ENCODE results near the gene PDLIM5.

Gene PDLIM5

GRCh38 chr4:94629837-94630236, 178.1 kb downstream of the PDLIM5 start:
- TF ChIP-seq POLR2AphosphoS5 (IDR thresholded peaks at IDR 0.05; ENCODE audit: low read depth, low read length) (no peak), FOXP2 (optimal IDR thresholded peaks at IDR 0.05; ENCODE audit: borderline replicate concordance, extremely low read depth, extremely low read length, insufficient read depth) (no peak), SIN3A (IDR thresholded peaks at IDR 0.05; ENCODE audit: borderline replicate concordance, insufficient read depth, low read length) (no peak), TAF1 (IDR thresholded peaks at IDR 0.05; ENCODE audit: borderline replicate concordance, insufficient read depth, low read length) (no peak), REST (IDR thresholded peaks at IDR 0.05; ENCODE audit: insufficient read depth in 1 of 2, low read depth in 2 of 2, low read length in 2 of 2) (no peak)

GRCh38 chr4:94634271-94634670, 182.5 kb downstream of the PDLIM5 start:
- TF ChIP-seq REST (IDR thresholded peaks at IDR 0.05; ENCODE audit: insufficient read depth in 1 of 2, low read depth in 2 of 2, low read length in 2 of 2), result no peak
- TF ChIP-seq SIN3A (IDR thresholded peaks at IDR 0.05; ENCODE audit: borderline replicate concordance, insufficient read depth, low read length), result no peak
- no peak for TF ChIP-seq FOXP2 (optimal IDR thresholded peaks at IDR 0.05; ENCODE audit: borderline replicate concordance, extremely low read depth, extremely low read length, insufficient read depth)
- TF ChIP-seq TAF1 (IDR thresholded peaks at IDR 0.05; ENCODE audit: borderline replicate concordance, insufficient read depth, low read length), result no peak
- no peak for TF ChIP-seq POLR2AphosphoS5 (IDR thresholded peaks at IDR 0.05; ENCODE audit: low read depth, low read length)

GRCh38 chr4:94635177-94635576, 183.4 kb downstream of the PDLIM5 start:
- no peak for TF ChIP-seq POLR2AphosphoS5 (IDR thresholded peaks at IDR 0.05; ENCODE audit: low read depth, low read length)
- TF ChIP-seq SIN3A (IDR thresholded peaks at IDR 0.05; ENCODE audit: borderline replicate concordance, insufficient read depth, low read length), result no peak
- no peak for TF ChIP-seq TAF1 (IDR thresholded peaks at IDR 0.05; ENCODE audit: borderline replicate concordance, insufficient read depth, low read length)
- TF ChIP-seq REST (IDR thresholded peaks at IDR 0.05; ENCODE audit: insufficient read depth in 1 of 2, low read depth in 2 of 2, low read length in 2 of 2), result no peak
- no peak for TF ChIP-seq FOXP2 (optimal IDR thresholded peaks at IDR 0.05; ENCODE audit: borderline replicate concordance, extremely low read depth, extremely low read length, insufficient read depth)

- TF ChIP-seq REST (IDR thresholded peaks at IDR 0.05; ENCODE audit: insufficient read depth in 1 of 2, low read depth in 2 of 2, low read length in 2 of 2), result no peak
- no peak for TF ChIP-seq SIN3A (IDR thresholded peaks at IDR 0.05; ENCODE audit: borderline replicate concordance, insufficient read depth, low read length)
- no peak for TF ChIP-seq TAF1 (IDR thresholded peaks at IDR 0.05; ENCODE audit: borderline replicate concordance, insufficient read depth, low read length)
- no peak for TF ChIP-seq POLR2AphosphoS5 (IDR thresholded peaks at IDR 0.05; ENCODE audit: low read depth, low read length)
Observed at GRCh38 chr4:94636004-94636403, 184.3 kb downstream of the PDLIM5 start.

- TF ChIP-seq FOXP2 (optimal IDR thresholded peaks at IDR 0.05; ENCODE audit: borderline replicate concordance, extremely low read depth, extremely low read length, insufficient read depth) (no peak), SIN3A (IDR thresholded peaks at IDR 0.05; ENCODE audit: borderline replicate concordance, insufficient read depth, low read length) (no peak), POLR2AphosphoS5 (IDR thresholded peaks at IDR 0.05; ENCODE audit: low read depth, low read length) (no peak), REST (IDR thresholded peaks at IDR 0.05; ENCODE audit: insufficient read depth in 1 of 2, low read depth in 2 of 2, low read length in 2 of 2) (no peak), TAF1 (IDR thresholded peaks at IDR 0.05; ENCODE audit: borderline replicate concordance, insufficient read depth, low read length) (no peak)
Observed at GRCh38 chr4:94639298-94639697, 187.6 kb downstream of the PDLIM5 start.
